Endothelial cell of umbilical vein (primary cell): ENCODE measurements around the gene TYRP1.

Source experiments
- GATA2 ChIP-seq: IDR thresholded peaks from 2 replicates; pipeline ENCODE4 v1.7.0; 2011; ENCODE audit warnings: low read depth, mild to moderate bottlenecking, moderate library complexity, mixed read lengths, low read length; ENCODE audit not compliant: insufficient read length, insufficient read depth
- POLR2A ChIP-seq: IDR thresholded peaks from 2 replicates; pipeline ENCODE4 v1.6.1; 2012; ENCODE audit warnings: low read depth, mild to moderate bottlenecking, control low read depth, low read length
- TF ChIP-seq, protein P1 (sequence below), 2 donors: IDR thresholded peaks; 1 replicate in 1 of 2; 2 replicates in 1 of 2; pipeline ENCODE4 v1.5.1; 2011; ENCODE audit warnings: low read length in 2 of 2, mild to moderate bottlenecking in 2 of 2, moderate library complexity in 2 of 2, control low read depth in 1 of 2, inconsistent platforms in 1 of 2, low read depth in 1 of 2; ENCODE audit not compliant: insufficient read depth in 1 of 2; ENCODE audit errors: extremely low read depth in 1 of 2
- TF ChIP-seq, protein P2 (sequence below): IDR thresholded peaks from 2 replicates; pipeline ENCODE4 v1.6.1; 2011; ENCODE audit not compliant: insufficient read depth, insufficient read length

DNA sequence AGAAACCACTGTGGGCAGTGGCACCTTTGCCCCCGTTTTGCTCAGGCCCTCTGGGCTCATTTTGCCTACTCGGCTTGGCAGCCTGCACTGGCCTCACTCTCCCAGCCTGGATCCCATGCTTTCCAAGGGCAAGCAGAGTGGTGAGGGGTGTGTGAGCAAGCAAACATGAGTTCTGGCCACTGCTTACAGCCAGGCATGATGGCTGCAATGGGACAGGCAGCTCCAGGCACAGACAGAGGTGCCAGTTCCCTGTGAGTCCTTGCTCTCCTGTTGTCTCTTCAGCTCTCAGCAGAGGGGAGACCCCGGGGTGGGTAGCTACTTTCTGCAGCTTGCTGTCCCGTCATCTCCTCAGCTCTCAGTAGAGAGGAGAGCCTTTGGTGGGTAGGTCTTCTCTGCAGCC is 35.2 kb upstream of the TYRP1 start:
- TF ChIP-seq, protein P1, sequence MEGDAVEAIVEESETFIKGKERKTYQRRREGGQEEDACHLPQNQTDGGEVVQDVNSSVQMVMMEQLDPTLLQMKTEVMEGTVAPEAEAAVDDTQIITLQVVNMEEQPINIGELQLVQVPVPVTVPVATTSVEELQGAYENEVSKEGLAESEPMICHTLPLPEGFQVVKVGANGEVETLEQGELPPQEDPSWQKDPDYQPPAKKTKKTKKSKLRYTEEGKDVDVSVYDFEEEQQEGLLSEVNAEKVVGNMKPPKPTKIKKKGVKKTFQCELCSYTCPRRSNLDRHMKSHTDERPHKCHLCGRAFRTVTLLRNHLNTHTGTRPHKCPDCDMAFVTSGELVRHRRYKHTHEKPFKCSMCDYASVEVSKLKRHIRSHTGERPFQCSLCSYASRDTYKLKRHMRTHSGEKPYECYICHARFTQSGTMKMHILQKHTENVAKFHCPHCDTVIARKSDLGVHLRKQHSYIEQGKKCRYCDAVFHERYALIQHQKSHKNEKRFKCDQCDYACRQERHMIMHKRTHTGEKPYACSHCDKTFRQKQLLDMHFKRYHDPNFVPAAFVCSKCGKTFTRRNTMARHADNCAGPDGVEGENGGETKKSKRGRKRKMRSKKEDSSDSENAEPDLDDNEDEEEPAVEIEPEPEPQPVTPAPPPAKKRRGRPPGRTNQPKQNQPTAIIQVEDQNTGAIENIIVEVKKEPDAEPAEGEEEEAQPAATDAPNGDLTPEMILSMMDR (IDR thresholded peaks at IDR 0.05; ENCODE audit: extremely low read depth in 1 of 2, insufficient read depth in 1 of 2, low read depth in 1 of 2, low read length in 2 of 2), result no peak
- TF ChIP-seq POLR2A, result no peak
- TF ChIP-seq GATA2, result no peak
- TF ChIP-seq, protein P2, sequence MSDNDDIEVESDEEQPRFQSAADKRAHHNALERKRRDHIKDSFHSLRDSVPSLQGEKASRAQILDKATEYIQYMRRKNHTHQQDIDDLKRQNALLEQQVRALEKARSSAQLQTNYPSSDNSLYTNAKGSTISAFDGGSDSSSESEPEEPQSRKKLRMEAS, result no peak
